HL-60 (cell line): Measurements from ENCODE around the gene TP53INP2.

Experiments
- DNase-seq, 2 experiments: peaks; one replicate each; pipeline ENCODE4 v3.0.0-alpha.2; 2010 to 2020; ENCODE audit warnings: low read depth in 1 of 2, low spot score in 1 of 2
- H3K27ac ChIP-seq: fragments of 250-450 bp; sonication (Bioruptor Pico); replicated peaks from 2 replicates; pipeline ENCODE4 v1.5.1; 2020; ENCODE audit warnings: mild to moderate bottlenecking, moderate library complexity
- H3K27me3 ChIP-seq: fragments of 250-450 bp; sonication (Bioruptor Pico); 2 replicates; pipeline ENCODE4 v1.5.1; 2021; ENCODE audit warnings: mild to moderate bottlenecking, moderate library complexity; ENCODE audit not compliant: insufficient read depth, poor library complexity, severe bottlenecking
- H3K4me3 ChIP-seq: replicated peaks from 2 replicates; pipeline ENCODE4 v1.5.1; 2011; ENCODE audit warnings: mild to moderate bottlenecking, control low read depth, low read length; ENCODE audit not compliant: insufficient read depth
- GABPA ChIP-seq: IDR thresholded peaks from 2 replicates; pipeline ENCODE4 v1.6.1; 2012; ENCODE audit warnings: low read depth
- POLR2AphosphoS5 ChIP-seq: IDR thresholded peaks from 2 replicates; pipeline ENCODE4 v1.6.1; 2012; ENCODE audit warnings: low read depth
- SPI1 ChIP-seq: IDR thresholded peaks from 2 replicates; pipeline ENCODE4 v1.6.1; 2012; ENCODE audit warnings: low read depth, mild to moderate bottlenecking, borderline replicate concordance
- TF ChIP-seq, protein P1 (sequence below): IDR thresholded peaks from one replicate; pipeline ENCODE4 v1.5.1; 2011; ENCODE audit warnings: low read length, control low read depth, inconsistent platforms; ENCODE audit not compliant: insufficient read depth
- TF ChIP-seq, protein P2 (sequence below): IDR thresholded peaks from 2 replicates; pipeline ENCODE4 v1.6.1; 2012; ENCODE audit warnings: low read depth; ENCODE audit not compliant: insufficient replicate concordance

Gene TP53INP2

DNA sequence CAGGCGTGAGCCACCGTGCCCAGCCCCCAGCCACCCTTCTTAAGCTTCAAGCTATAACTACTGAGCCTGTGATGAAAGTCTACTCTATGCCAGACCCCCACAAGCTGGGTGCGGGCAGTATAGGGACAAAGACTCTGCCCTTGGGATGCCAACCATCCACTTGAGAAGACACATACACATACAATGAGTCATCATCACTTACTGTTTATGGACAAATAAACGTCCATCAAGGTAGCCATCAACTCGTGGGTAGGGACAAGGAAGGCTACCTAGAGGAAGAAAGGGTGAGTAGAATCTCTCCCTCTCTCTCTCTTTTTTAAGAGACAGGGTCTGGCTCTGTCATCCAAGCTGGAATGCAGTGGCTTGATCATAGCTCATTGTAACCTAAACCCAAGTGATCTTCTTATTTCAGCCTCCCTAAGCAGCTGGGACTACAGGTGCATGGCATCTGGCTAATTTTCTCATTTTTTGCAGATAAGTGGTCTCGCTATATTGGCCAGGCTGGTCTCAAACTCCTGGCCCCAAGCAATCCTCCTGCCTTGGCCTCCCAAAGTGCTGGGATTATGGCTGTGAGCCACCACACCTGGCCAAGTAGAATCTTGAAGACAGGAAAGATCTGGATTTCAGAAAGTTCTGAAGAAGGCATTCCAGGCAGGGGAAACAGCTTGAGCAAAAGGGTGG lies 2.6 kb upstream of the TP53INP2 start:
- no peak overlapping the region for H3K4me3 ChIP-seq
- no peak overlapping the region for H3K27ac ChIP-seq
- TF ChIP-seq, protein P1, sequence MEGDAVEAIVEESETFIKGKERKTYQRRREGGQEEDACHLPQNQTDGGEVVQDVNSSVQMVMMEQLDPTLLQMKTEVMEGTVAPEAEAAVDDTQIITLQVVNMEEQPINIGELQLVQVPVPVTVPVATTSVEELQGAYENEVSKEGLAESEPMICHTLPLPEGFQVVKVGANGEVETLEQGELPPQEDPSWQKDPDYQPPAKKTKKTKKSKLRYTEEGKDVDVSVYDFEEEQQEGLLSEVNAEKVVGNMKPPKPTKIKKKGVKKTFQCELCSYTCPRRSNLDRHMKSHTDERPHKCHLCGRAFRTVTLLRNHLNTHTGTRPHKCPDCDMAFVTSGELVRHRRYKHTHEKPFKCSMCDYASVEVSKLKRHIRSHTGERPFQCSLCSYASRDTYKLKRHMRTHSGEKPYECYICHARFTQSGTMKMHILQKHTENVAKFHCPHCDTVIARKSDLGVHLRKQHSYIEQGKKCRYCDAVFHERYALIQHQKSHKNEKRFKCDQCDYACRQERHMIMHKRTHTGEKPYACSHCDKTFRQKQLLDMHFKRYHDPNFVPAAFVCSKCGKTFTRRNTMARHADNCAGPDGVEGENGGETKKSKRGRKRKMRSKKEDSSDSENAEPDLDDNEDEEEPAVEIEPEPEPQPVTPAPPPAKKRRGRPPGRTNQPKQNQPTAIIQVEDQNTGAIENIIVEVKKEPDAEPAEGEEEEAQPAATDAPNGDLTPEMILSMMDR: no peak
- TF ChIP-seq POLR2AphosphoS5 (no peak), SPI1 (no peak), GABPA (no peak)
- TF ChIP-seq, protein P2, sequence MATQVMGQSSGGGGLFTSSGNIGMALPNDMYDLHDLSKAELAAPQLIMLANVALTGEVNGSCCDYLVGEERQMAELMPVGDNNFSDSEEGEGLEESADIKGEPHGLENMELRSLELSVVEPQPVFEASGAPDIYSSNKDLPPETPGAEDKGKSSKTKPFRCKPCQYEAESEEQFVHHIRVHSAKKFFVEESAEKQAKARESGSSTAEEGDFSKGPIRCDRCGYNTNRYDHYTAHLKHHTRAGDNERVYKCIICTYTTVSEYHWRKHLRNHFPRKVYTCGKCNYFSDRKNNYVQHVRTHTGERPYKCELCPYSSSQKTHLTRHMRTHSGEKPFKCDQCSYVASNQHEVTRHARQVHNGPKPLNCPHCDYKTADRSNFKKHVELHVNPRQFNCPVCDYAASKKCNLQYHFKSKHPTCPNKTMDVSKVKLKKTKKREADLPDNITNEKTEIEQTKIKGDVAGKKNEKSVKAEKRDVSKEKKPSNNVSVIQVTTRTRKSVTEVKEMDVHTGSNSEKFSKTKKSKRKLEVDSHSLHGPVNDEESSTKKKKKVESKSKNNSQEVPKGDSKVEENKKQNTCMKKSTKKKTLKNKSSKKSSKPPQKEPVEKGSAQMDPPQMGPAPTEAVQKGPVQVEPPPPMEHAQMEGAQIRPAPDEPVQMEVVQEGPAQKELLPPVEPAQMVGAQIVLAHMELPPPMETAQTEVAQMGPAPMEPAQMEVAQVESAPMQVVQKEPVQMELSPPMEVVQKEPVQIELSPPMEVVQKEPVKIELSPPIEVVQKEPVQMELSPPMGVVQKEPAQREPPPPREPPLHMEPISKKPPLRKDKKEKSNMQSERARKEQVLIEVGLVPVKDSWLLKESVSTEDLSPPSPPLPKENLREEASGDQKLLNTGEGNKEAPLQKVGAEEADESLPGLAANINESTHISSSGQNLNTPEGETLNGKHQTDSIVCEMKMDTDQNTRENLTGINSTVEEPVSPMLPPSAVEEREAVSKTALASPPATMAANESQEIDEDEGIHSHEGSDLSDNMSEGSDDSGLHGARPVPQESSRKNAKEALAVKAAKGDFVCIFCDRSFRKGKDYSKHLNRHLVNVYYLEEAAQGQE: no peak
- H3K27me3 ChIP-seq: no peaks in the 10 kb centered on the region
- DNase-seq: no peak

DNA sequence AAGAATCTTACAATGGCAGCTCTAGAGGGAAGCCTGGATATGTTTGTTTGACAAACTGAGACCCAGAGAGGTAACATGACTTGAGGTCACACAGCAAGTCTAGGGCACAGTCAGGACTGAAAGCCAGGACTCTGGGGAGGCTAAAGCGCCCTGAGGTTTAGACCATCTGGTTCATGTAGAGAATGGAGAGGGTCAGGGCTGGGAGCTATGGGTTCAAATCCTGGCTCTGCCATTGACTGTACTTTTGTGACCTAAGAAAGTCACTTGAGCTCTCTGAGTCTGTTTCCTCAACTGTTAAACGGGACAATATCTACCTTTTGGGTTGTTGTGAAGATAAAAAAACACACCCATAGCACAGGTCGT lies 1.1 kb upstream of the TP53INP2 start:
- no peak for TF ChIP-seq POLR2AphosphoS5
- TF ChIP-seq, protein P1: no peak
- no peak for TF ChIP-seq GABPA
- no peak for TF ChIP-seq SPI1
- TF ChIP-seq, protein P2: no peak

DNA sequence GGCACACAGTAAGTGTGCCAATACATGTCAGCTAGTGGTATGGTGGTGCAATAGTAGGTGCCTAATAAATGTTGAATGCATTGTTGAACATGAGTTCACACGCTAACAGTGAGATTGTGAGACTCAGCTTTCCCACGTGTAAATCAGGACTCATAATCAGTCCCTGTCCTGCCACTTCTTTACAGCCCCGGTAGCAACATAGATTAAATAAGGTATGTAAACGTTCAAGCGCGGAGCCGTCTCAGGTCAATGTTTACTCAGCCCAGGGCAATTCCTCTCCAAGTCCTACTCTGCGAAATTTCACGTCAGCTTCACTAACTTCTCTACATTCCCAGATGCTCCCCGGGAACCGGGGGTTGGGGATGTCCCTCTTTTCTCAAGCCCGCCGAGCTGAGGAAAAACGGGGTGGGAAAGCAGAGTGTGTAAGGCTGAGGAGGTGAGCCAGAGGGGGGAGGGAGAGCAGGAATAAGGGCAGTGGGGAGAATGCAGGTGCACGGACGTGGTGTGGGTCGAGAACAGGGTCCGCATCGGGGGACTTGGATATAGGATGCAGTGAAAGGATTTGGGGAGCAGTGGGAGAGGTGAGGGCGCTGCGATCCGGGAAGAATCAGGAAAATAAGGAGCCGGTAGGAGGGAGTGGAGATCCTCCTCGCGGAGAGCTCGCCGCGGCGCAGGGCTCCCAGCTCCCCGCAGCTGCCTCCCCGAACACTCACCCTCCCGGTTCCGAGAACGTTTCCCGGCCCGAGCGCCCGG lies 544 bp upstream of the TP53INP2 start:
- no peak for DNase-seq
- H3K27me3 ChIP-seq: no peaks in the 10 kb centered on the region
- no peak overlapping the region for H3K27ac ChIP-seq
- peak overlapping the region; percentile 93 for H3K4me3 ChIP-seq
- no peak for TF ChIP-seq GABPA
- no peak for TF ChIP-seq POLR2AphosphoS5
- TF ChIP-seq, protein P2: no peak
- TF ChIP-seq, protein P1: no peak
- no peak for TF ChIP-seq SPI1

More for the DNA sequence above, 1.1 kb upstream of the TP53INP2 start:
- Histone ChIP-seq H3K27me3 (no peaks in the 10 kb centered on the region), H3K27ac (no peak overlapping the region), H3K4me3 (no peak overlapping the region)
- DNase-seq: no peak
